IMR-90 (cell line): ENCODE data around the gene DDX52.

Experiments used
- BHLHE40 ChIP-seq: fragments of 150-350 bp; IDR thresholded peaks from 2 replicates; pipeline ENCODE4 v1.6.1; 2016; ENCODE audit warnings: mild to moderate bottlenecking, low read depth, low read length
- CEBPB ChIP-seq: IDR thresholded peaks from 2 replicates; pipeline ENCODE4 v1.6.1; 2012; ENCODE audit warnings: low read depth, low read length, improper control_type of control experiment
- CTCF ChIP-seq: conservative IDR thresholded peaks from 2 replicates; pipeline ENCODE4 v1.5.1; 2012; ENCODE audit warnings: mild to moderate bottlenecking, low read depth, low read length, improper control_type of control experiment
- FOS ChIP-seq: fragments of 150-350 bp; IDR thresholded peaks from 2 replicates; pipeline ENCODE4 v1.6.1; 2016; ENCODE audit warnings: low read depth, low read length
- MAFK ChIP-seq: IDR thresholded peaks from 2 replicates; pipeline ENCODE4 v1.6.1; 2012; ENCODE audit warnings: low read depth, low read length, improper control_type of control experiment
- NFE2L2 ChIP-seq: fragments of 150-350 bp; IDR thresholded peaks from 2 replicates; pipeline ENCODE4 v1.6.1; 2016; ENCODE audit warnings: low read depth, mild to moderate bottlenecking, low read length
- POLR2A ChIP-seq: IDR thresholded peaks from 2 replicates; pipeline ENCODE4 v1.6.1; 2012; ENCODE audit warnings: mild to moderate bottlenecking, low read depth, low read length
- RAD21 ChIP-seq: IDR thresholded peaks from 2 replicates; pipeline ENCODE4 v1.6.1; 2012; ENCODE audit warnings: low read length, improper control_type of control experiment
- RFX5 ChIP-seq: IDR thresholded peaks from 2 replicates; pipeline ENCODE4 v1.8.0; 2012; ENCODE audit warnings: low read depth, mild to moderate bottlenecking, low read length, moderate library complexity
- USF2 ChIP-seq: fragments of 150-350 bp; IDR thresholded peaks from 2 replicates; pipeline ENCODE4 v1.6.1; 2017; ENCODE audit warnings: mild to moderate bottlenecking, antibody characterized with exemption, low read length, low read depth

- TF ChIP-seq CTCF: no peak
- peak; percentile 51; the same call in 1 of the 2 replicates for TF ChIP-seq RFX5
- peak; percentile 27; the same call in 1 of the 2 replicates for TF ChIP-seq MAFK
- no peak for TF ChIP-seq POLR2A
- TF ChIP-seq FOS: peak; percentile 21; the same call in 1 of the 2 replicates
- TF ChIP-seq RAD21: no peak
- no peak for TF ChIP-seq CEBPB
- no peak for TF ChIP-seq BHLHE40
- TF ChIP-seq NFE2L2: no peak
- TF ChIP-seq USF2: no peak
These were observed 5.3 kb upstream of the DDX52 start for GRCh38 chr17:37648555-37648954.
